Natural killer cell (primary cell): ENCODE results near the gene GLIS2. TPM values are rescaled to one million over a fixed set of nuclear protein-coding genes. Genes with fewer than 3 reads are reported as not detected.
A peak's percentile ranks its signal among the peaks of the same experiment; 100 is the strongest.

Experiments
- ATAC-seq, 3 donors: fragments of 150-1000 bp in 2 of 3; fragments of 200-7000 bp in 1 of 3; cut with Tn5 transposase; 1 replicate in 1 of 3; 2 replicates in 2 of 3; pipeline ENCODE4 v1.10.0; 2021; ENCODE audit warnings: mild to moderate bottlenecking in 2 of 3, moderate library complexity in 2 of 3
- DNase-seq, 2 donors: peaks; one replicate each; pipeline versions ENCODE4 v3.0.0 to v3.0.0-alpha.2; 2013 to 2021; ENCODE audit warnings: mixed read lengths in 1 of 2
- H3K27ac ChIP-seq: one replicate; pipeline ENCODE4 v1.5.1; 2013; ENCODE audit warnings: mild to moderate bottlenecking, low read length
- H3K27me3 ChIP-seq: one replicate; pipeline ENCODE4 v1.6.1; 2013; ENCODE audit warnings: low read length; ENCODE audit not compliant: control insufficient read depth, insufficient read depth
- H3K36me3 ChIP-seq: one replicate; pipeline ENCODE4 v1.6.1; 2013; ENCODE audit warnings: low read length; ENCODE audit not compliant: control insufficient read depth, insufficient read depth
- H3K4me1 ChIP-seq: one replicate; pipeline ENCODE4 v1.6.1; 2013; ENCODE audit warnings: low read length; ENCODE audit not compliant: control insufficient read depth, insufficient read depth
- H3K4me3 ChIP-seq: one replicate; pipeline ENCODE4 v1.5.1; 2013; ENCODE audit warnings: low read length
- H3K9me3 ChIP-seq: one replicate; pipeline ENCODE4 v1.6.1; 2013; ENCODE audit warnings: low read length; ENCODE audit not compliant: control insufficient read depth, insufficient read depth
- H3K27ac Mint-ChIP-seq, 2 donors: one replicate each; pipeline ENCODE4 v1.8.0; 2022; ENCODE audit warnings: mild to moderate bottlenecking in 2 of 2, mixed read lengths in 2 of 2, moderate library complexity in 1 of 2
- H3K27me3 Mint-ChIP-seq, 2 donors: one replicate each; pipeline ENCODE4 v1.8.0; 2022; ENCODE audit warnings: low read depth in 2 of 2, mixed read lengths in 2 of 2
- H3K36me3 Mint-ChIP-seq: one replicate; pipeline ENCODE4 v1.8.0; 2022; ENCODE audit warnings: mixed read lengths
- H3K4me1 Mint-ChIP-seq, 2 donors: one replicate each; pipeline ENCODE4 v1.8.0; 2022; ENCODE audit warnings: mixed read lengths in 2 of 2
- H3K4me3 Mint-ChIP-seq: one replicate; pipeline ENCODE4 v1.8.0; 2022; ENCODE audit warnings: mild to moderate bottlenecking, moderate library complexity, mixed read lengths
- H3K9me3 Mint-ChIP-seq, 2 donors: one replicate each; pipeline ENCODE4 v1.8.0; 2022; ENCODE audit warnings: mixed read lengths in 2 of 2
- CTCF ChIP-seq: fragments of 200-600 bp; IDR thresholded peaks from one replicate; pipeline ENCODE4 v1.8.0; 2022; ENCODE audit warnings: antibody characterized with exemption
- WGBS: methylation state at CpG from one replicate; pipeline ENCODE4 v1.1.7; 2013; ENCODE audit warnings: missing lambda C conversion rate; ENCODE audit not compliant: insufficient coverage; 5-methylcytosine and 5-hydroxymethylcytosine counted together
- intact Hi-C: fragments of 100-400 bp; cut with micrococcal nuclease; formaldehyde crosslinking; loops from one replicate; pipeline ENCODE4 v1.14.2; 2022
- total RNA-seq, 4 donors: library from RNA; stranded (reverse); fragments of 120-200 nt in 1 of 4; gene quantifications; one replicate each; pipeline versions ENCODE4 v1.2.3 to v1.2.4, GENCODE V29; 2013 to 2022

GLIS2 gene
- total RNA-seq, 3 donors from 2014 or later (not counting 1 experiment from before 2014, with no cell fraction given) = 0.05 to 0.35 TPM; not detected in 1

DNA sequence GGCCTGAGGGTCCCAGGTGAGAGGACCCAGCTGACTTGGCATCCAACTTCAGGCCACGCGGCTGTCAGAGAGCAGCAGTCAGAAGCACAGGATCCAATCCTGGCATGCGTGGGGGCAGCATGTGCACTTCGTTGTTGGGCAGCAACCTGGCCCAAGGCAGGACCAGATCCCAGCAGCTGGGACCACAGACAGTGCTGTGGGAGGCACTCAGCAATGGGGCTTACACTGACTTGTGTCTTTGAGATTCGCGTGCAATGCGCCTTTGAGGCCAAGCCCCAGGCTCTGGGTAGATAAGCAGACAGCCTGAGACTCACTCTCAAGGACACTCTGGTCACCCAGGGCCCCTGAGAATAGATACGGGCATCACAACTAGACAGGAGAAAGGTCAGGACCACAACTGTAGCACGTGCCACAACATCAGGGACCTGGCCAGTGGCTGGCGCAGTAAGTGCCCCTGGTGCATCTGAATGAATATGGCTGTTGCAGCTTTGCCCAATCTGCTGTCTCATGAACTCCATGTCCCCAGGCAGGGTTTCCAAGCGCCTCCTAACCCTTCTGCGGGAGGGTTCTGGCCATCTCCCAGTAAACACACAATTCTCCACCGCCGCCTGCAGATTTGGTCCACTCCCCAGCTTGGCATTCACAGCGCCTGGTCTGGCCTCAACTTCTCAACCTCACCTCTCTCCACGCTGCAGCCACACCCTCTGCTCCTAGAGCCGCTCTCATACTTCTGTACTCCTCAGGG, 32.1 kb downstream of the GLIS2 start:
- H3K9me3 ChIP-seq = no peaks in the 10 kb centered on the region
- Mint-ChIP-seq H3K36me3 (no peaks in the 10 kb centered on the region), H3K27me3 (no peaks in the 10 kb centered on the region), H3K4me1 (peaks cover 10 to 26% of the 10 kb centered on the region in 2 donors), H3K4me3 (no peak overlapping the region), H3K27ac (peak overlapping the region in 1 of 2 donors; percentile 67), H3K9me3 (no peaks in the 10 kb centered on the region)
- WGBS = 90% methylated on average over 17 of the region's 17 CpGs
- no peak for TF ChIP-seq CTCF
- intact Hi-C loops = no loop called here
- H3K4me1 ChIP-seq = peaks cover 24% of the 10 kb centered on the region
- H3K27me3 ChIP-seq = no peaks in the 10 kb centered on the region
- ATAC-seq = no peak
- H3K36me3 ChIP-seq = peaks cover under 1% of the 10 kb centered on the region
- no peak overlapping the region for H3K4me3 ChIP-seq
- H3K27ac ChIP-seq = no peak overlapping the region
- no peak for DNase-seq

DNA sequence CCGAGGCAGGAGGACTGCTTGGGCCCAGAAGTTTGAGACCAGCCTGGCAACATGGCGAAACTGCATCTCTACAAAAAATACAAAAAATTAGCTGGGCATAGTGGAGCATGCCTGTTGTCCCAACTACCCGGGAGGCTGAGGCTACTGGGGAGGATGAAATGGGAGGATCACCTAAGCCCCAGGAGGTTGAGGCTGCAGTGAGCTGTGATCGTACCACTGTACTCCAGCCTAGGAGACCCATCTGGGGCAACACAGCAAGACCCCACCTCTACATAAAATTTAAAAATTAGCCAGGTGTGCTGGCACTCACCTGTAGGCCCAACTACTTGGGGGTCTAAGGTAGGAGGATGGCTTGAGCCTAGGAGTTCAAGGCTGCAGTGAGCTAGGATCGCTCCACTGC, 33.5 kb downstream of the GLIS2 start:
- H3K4me1 ChIP-seq = peaks cover 24% of the 10 kb centered on the region

GRCh38 chr16:4350365-4350786, 34.5 kb downstream of the GLIS2 start:
- peak overlapping the region; percentile 95 for H3K4me3 Mint-ChIP-seq
- H3K9me3 ChIP-seq = no peaks in the 10 kb centered on the region
- DNase-seq = no peak
- peak overlapping the region; percentile 75 for H3K27ac ChIP-seq
- H3K27ac Mint-ChIP-seq = peak overlapping the region; percentile 86 to 89
- H3K27me3 Mint-ChIP-seq = no peaks in the 10 kb centered on the region
- no peaks in the 10 kb centered on the region for H3K9me3 Mint-ChIP-seq
- no peak for TF ChIP-seq CTCF
- H3K4me1 Mint-ChIP-seq = peaks cover 10 to 26% of the 10 kb centered on the region in 2 donors
- 32% methylated on average over 23 of the region's 24 CpGs for WGBS
- H3K36me3 ChIP-seq = peaks cover 8% of the 10 kb centered on the region
- H3K4me1 ChIP-seq = peaks cover 24% of the 10 kb centered on the region
- H3K27me3 ChIP-seq = no peaks in the 10 kb centered on the region
- intact Hi-C loops = no loop called here
- H3K4me3 ChIP-seq = peak overlapping the region; percentile 92
- H3K36me3 Mint-ChIP-seq = no peaks in the 10 kb centered on the region
- no peak for ATAC-seq

More for the DNA sequence above, 33.5 kb downstream of the GLIS2 start:
- H3K9me3 Mint-ChIP-seq = no peaks in the 10 kb centered on the region
- Histone ChIP-seq H3K27me3 (no peaks in the 10 kb centered on the region), H3K9me3 (no peaks in the 10 kb centered on the region), H3K36me3 (peaks cover 3% of the 10 kb centered on the region), H3K4me3 (no peak overlapping the region), H3K27ac (no peak overlapping the region)
- ATAC-seq (no peak), DNase-seq (no peak)
- no peak for TF ChIP-seq CTCF
- H3K36me3 Mint-ChIP-seq = no peaks in the 10 kb centered on the region
- no peak overlapping the region for H3K27ac Mint-ChIP-seq
- intact Hi-C loops = no loop called here
- no peaks in the 10 kb centered on the region for H3K27me3 Mint-ChIP-seq
- peaks cover 10 to 26% of the 10 kb centered on the region in 2 donors for H3K4me1 Mint-ChIP-seq
- peak overlapping the region; percentile 37 for H3K4me3 Mint-ChIP-seq
- WGBS = 98% methylated on average over 5 of the region's 5 CpGs
